Transverse colon (tissue), 4 donors: ENCODE measurements around the gene TMEM253.

Experiments used
- CTCF ChIP-seq, 5 experiments: fragments of 200-600 bp in 3 of 5; fragments of 450-650 bp in 2 of 5; sonication (generic) in 3 of 5; IDR thresholded peaks; 1 replicate in 2 of 5; 2 replicates in 3 of 5; pipeline ENCODE4 v1.5.1; 2016 to 2017; ENCODE audit warnings: antibody characterized with exemption in 5 of 5, inconsistent platforms in 3 of 5, mild to moderate bottlenecking in 2 of 5, moderate library complexity in 1 of 5
- POLR2A ChIP-seq: fragments of 450-650 bp; IDR thresholded peaks from one replicate; pipeline ENCODE4 v1.6.1; 2016; ENCODE audit warnings: antibody characterized with exemption, mild to moderate bottlenecking, moderate library complexity
- POLR2AphosphoS5 ChIP-seq, 3 donors: sonication (generic); formaldehyde crosslinking; IDR thresholded peaks; one replicate each; pipeline ENCODE4 v1.6.1; 2016; ENCODE audit warnings: antibody characterized with exemption in 3 of 3

DNA sequence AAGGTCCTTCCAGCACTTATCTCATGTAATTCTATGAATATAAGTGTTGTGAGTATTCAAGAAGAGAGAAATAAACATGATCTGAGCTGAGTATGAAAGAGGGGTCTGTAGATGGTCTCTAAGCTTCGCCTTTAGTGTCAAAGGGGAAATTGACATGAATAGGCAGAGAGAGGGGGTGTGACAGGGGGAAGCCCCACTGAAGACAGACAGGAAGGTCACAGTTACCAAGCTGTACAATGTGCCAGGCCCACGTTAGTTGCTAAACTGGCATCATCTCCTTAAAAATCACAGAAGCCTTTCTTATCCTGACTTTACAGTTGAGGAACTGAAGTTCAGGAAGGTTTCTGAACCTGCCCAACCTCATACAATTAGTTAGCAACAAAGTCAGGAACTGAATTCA is 23.2 kb upstream of the TMEM253 start:
- TF ChIP-seq CTCF (IDR thresholded peaks at IDR 0.05) (no peak), POLR2AphosphoS5 (IDR thresholded peaks at IDR 0.05) (no peak), POLR2A (no peak)
